ENCODE data around the gene PDXP. TPM values are rescaled to one million over a fixed set of nuclear protein-coding genes. Genes with fewer than 3 reads are reported as not detected.
A peak's percentile ranks its signal among the peaks of the same experiment; 100 is the strongest.
"Not testable (repeated sequence)": the region's sequence is repeated elsewhere in the genome, so short reads cannot be mapped to it uniquely, and the experiment has no call there.

PDXP gene
- total RNA-seq (2022) (18.4 and 21.4 TPM in 2 replicates), Bru-seq, nascent RNA (percentile 45 among the genes with signal in this experiment), BruChase-seq, experiment 1, labeled RNA remaining after a 6-hour chase (percentile 40 among the genes with signal in this experiment), BruChase-seq, experiment 2, labeled RNA remaining after a 2-hour chase (percentile 40 among the genes with signal in this experiment)
- long read RNA-seq, transcript PDXP-201 (2 exons, 2,010 nt), result major isoform, 69 of 71 reads
- long read RNA-seq, partial matches to known transcripts, result 1 of 71 reads
- long read RNA-seq, other reads (novel, unspliced or antisense), result 1 of 71 reads

DNA sequence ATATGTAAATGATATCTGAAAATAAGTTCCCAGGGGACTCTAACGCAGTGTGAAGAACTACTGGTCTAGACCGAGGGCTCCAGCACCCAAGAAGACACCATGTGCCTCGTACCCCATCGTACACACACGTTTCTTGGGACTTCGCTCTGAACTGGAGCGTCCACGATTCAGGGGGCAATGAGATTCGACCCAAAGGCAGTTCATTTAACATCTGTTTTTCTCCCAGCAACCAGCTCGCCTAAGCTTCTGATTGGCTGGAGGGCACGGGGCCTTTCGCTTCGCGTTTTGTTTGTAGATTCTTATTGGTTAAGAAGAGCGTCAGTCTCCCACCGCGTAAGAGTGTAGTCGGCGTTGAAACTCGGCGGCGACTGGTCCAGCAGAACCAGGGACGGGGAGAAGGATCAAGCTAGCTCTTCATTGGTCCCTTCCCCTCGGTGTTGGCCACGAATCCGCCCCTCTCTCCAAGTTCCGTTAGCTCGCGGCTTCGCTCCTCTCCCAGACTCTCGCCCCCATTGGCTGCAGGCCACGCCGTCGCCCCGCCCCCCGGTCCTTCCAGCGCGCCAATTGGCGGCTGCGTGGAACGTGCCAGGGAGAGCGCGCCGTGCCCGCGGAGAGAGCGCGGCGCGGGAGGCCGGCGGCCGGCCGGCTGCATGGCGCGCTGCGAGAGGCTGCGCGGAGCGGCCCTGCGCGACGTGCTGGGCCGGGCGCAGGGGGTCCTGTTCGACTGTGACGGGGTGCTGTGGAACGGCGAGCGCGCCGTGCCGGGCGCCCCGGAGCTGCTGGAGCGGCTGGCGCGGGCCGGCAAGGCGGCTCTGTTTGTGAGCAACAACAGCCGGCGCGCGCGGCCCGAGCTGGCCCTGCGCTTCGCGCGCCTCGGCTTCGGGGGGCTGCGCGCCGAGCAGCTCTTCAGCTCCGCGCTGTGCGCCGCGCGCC, at the start of gene PDXP:
Gene PDXP (plus strand): TSS at position 591 of the 933 bp plus-strand sequence. CDS start 60 bp downstream, at position 651.
- Mint-ChIP-seq H3K4me1 (ENCODE audit: low read depth, unreplicated experiment) (peaks cover 40% of the 10 kb centered on the region), H3K9me3 (ENCODE audit: low read depth, unreplicated experiment) (no peaks in the 10 kb centered on the region), H3K27me3 (ENCODE audit: unreplicated experiment) (no peaks in the 10 kb centered on the region), H3K27ac (ENCODE audit: unreplicated experiment) (peak within 1 kb of the TSS; percentile 92), H3K36me3 (ENCODE audit: insufficient read depth, unreplicated experiment) (peaks cover 23% of the 10 kb centered on the region), H3K4me3 (ENCODE audit: low read depth, unreplicated experiment) (peak within 1 kb of the TSS; percentile 92)
- no TSS peak for BruUV-seq (replicated peaks)
- DNase-seq, result peak; percentile 99
- intact Hi-C loops (cut with micrococcal nuclease; ENCODE audit: unreplicated experiment), result no loop called here
- CTCF ChIA-PET, result interaction anchor here (0.6 to 2.0 kb wide), 8 partner anchors 9 to 133 kb away, joined by 3 to 27 read pairs (median 4); partner anchors contain the start of genes GGA1 and NOL12
- TF ChIP-seq, protein P1, sequence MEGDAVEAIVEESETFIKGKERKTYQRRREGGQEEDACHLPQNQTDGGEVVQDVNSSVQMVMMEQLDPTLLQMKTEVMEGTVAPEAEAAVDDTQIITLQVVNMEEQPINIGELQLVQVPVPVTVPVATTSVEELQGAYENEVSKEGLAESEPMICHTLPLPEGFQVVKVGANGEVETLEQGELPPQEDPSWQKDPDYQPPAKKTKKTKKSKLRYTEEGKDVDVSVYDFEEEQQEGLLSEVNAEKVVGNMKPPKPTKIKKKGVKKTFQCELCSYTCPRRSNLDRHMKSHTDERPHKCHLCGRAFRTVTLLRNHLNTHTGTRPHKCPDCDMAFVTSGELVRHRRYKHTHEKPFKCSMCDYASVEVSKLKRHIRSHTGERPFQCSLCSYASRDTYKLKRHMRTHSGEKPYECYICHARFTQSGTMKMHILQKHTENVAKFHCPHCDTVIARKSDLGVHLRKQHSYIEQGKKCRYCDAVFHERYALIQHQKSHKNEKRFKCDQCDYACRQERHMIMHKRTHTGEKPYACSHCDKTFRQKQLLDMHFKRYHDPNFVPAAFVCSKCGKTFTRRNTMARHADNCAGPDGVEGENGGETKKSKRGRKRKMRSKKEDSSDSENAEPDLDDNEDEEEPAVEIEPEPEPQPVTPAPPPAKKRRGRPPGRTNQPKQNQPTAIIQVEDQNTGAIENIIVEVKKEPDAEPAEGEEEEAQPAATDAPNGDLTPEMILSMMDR (IDR thresholded peaks at IDR 0.05; ENCODE audit: unreplicated experiment), result no peak

DNA sequence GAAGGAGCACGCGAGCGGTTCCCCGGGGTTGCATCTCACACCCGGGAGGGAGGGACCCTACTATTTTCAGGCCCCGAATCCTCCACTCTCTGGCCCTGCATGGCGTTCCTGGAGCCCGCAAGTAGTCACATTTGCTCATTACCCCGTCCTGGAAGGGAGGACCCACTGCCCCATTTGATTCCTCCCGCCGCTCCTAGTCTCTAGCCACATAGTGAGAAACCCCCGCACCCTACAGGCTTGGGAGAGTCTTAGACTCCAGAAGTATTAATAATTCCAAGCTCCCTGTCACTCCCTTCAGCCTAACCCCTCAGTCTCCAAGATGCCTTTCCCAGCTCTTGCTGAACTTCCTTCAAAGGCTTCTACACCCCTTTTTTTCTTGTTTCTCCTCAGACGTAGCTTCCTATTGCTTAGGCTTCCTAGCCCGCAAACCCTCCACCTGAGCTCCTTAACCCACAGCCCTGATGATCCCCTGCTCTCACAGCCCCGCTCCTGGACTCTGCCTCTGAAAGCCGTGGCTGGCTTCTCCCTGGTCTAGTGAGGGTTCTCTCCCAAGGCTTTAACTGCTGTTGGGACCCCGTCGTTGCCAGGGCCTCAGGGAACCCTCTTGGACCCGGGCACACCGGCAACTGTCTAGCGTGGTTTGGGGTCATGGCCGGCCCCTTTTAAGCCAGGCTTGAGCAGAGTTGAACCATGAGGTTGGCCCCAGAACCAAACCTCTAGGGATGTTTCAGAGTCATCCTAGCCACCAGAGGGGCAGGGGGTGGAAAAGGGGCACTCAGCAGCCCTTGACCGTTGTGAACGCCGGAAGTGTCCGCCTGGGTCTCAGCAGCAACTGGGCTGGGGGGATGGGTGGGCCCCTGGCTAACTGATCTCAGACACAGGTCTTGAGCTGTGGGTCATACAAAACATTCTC, 49.0 kb upstream of the PDXP start:
- intact Hi-C loops (cut with micrococcal nuclease; ENCODE audit: unreplicated experiment), result no loop called here
- TF ChIP-seq, protein P1 (IDR thresholded peaks at IDR 0.05; ENCODE audit: unreplicated experiment), result no peak
- Mint-ChIP-seq H3K27ac (ENCODE audit: unreplicated experiment) (peak overlapping the region; percentile 78), H3K4me1 (ENCODE audit: low read depth, unreplicated experiment) (peaks cover 10% of the 10 kb centered on the region), H3K9me3 (ENCODE audit: low read depth, unreplicated experiment) (no peaks in the 10 kb centered on the region), H3K4me3 (ENCODE audit: low read depth, unreplicated experiment) (peak overlapping the region; percentile 89), H3K36me3 (ENCODE audit: insufficient read depth, unreplicated experiment) (peaks cover 49% of the 10 kb centered on the region), H3K27me3 (ENCODE audit: unreplicated experiment) (no peaks in the 10 kb centered on the region)
- DNase-seq, result no peak
- CTCF ChIA-PET, result interaction anchor here (0.7 to 3.2 kb wide), 7 partner anchors 12 to 198 kb away, joined by 3 to 38 read pairs (median 4); partner anchors contain the start of gene GCAT
- TSS peak; percentile 32 for BruUV-seq (replicated peaks)

DNA sequence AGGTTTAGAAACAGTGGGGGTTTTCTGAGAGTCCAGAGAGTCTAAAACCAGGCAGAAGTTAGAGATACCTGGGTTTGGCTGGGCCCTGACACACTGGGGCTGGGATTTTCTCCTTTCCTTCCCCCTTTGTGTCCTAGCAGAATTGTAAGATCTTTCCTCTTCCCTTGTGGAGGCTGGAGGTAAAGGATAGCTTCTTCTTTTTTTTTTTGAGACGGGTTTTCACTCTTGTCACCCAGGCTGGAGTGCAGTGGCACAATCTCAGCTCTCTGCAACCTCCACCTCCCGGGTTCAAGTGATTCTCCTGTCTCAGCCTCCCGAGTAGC, 48.4 kb upstream of the PDXP start:
- BruUV-seq (replicated peaks); CTCF ChIA-PET; intact Hi-C loops (cut with micrococcal nuclease; ENCODE audit: unreplicated experiment); DNase-seq; H3K27me3 Mint-ChIP-seq (ENCODE audit: unreplicated experiment); H3K9me3 Mint-ChIP-seq (ENCODE audit: low read depth, unreplicated experiment); H3K27ac Mint-ChIP-seq (ENCODE audit: unreplicated experiment): not testable (repeated sequence)
- peaks cover 53% of the 10 kb centered on the region for H3K36me3 Mint-ChIP-seq (ENCODE audit: insufficient read depth, unreplicated experiment)
- H3K4me3 Mint-ChIP-seq (ENCODE audit: low read depth, unreplicated experiment), result peak overlapping the region; percentile 89
- H3K4me1 Mint-ChIP-seq (ENCODE audit: low read depth, unreplicated experiment), result peaks cover 10% of the 10 kb centered on the region

DNA sequence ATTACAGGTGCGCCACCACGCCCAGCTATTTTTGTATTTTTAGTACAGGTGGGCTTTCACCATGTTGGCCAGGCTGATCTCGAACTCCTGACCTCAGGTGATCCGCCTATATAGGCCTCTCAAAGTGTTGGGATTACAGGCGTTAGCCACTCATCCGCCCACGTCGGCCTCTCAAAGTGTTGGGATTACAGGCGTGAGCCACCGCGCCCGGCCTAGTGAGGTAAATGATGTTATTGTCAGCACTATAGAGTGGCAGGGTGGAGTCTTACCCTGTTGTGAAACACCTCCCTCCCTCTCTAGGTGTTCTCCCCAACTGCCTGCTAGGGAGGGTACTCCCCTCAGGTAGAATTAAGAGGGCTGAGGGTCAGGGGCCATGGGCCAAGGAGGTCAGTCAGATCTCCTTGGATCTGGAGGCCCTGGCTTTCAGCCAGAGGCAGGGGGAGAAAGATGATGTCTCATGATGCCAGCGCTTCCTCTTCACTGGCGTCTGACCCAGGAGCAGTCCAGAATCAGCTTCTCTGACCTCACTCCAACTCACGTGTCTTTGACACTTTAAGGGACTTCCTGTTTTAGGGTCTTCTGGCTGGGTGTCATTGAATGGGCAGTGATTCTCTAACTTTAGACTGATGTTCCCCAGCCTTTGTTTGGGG, 47.9 kb upstream of the PDXP start:
- Mint-ChIP-seq H3K9me3 (ENCODE audit: low read depth, unreplicated experiment) (no peaks in the 10 kb centered on the region), H3K36me3 (ENCODE audit: insufficient read depth, unreplicated experiment) (peaks cover 53% of the 10 kb centered on the region), H3K27me3 (ENCODE audit: unreplicated experiment) (no peaks in the 10 kb centered on the region), H3K4me3 (ENCODE audit: low read depth, unreplicated experiment) (peak overlapping the region; percentile 89), H3K4me1 (ENCODE audit: low read depth, unreplicated experiment) (peaks cover 6% of the 10 kb centered on the region), H3K27ac (ENCODE audit: unreplicated experiment) (no peak overlapping the region)
- no TSS peak for BruUV-seq (replicated peaks)
- DNase-seq, result no peak
- CTCF ChIA-PET, result no interaction called here
- TF ChIP-seq, protein P1 (IDR thresholded peaks at IDR 0.05; ENCODE audit: unreplicated experiment), result no peak
- intact Hi-C loops (cut with micrococcal nuclease; ENCODE audit: unreplicated experiment), result no loop called here

All from Calu3 (cell line).